Stimulated activated CD4-positive, alpha-beta T cell treated with anti-CD3 and anti-CD28 coated beads, TNF-alpha, amount 100 ng/mL, for 48 hours (primary cell): Measurements from ENCODE around the gene ZNF470.

Experiments
- DNase-seq, 3 donors: peaks; one replicate each; pipeline ENCODE4 v3.0.0-alpha.2; 2020; ENCODE audit warnings: low read depth in 3 of 3

The ZNF470 gene

GRCh38 chr19:56608274-56608964 is 41.2 kb downstream of the ZNF470 start:
- DNase-seq = no peak

GRCh38 chr19:56611288-56611687 is 44.0 kb downstream of the ZNF470 start:
- no peak for DNase-seq

- no peak for DNase-seq
These were observed 45.5 kb downstream of the ZNF470 start for GRCh38 chr19:56612737-56613136.

- no peak for DNase-seq
These were observed 46.4 kb downstream of the ZNF470 start for GRCh38 chr19:56613639-56614038.

GRCh38 chr19:56617531-56617930 is 50.3 kb downstream of the ZNF470 start:
- no peak for DNase-seq

GRCh38 chr19:56619121-56619520 is 51.9 kb downstream of the ZNF470 start:
- no peak for DNase-seq

- DNase-seq = no peak
These were observed 55.1 kb downstream of the ZNF470 start for GRCh38 chr19:56622374-56622773.

GRCh38 chr19:56623006-56623405 is 55.7 kb downstream of the ZNF470 start:
- DNase-seq = no peak

- DNase-seq = no peak
These were observed 58.4 kb downstream of the ZNF470 start for GRCh38 chr19:56625708-56626107.

GRCh38 chr19:56633021-56633420 is 65.8 kb downstream of the ZNF470 start:
- no peak for DNase-seq

GRCh38 chr19:56637976-56638555 is 70.8 kb downstream of the ZNF470 start:
- peak; percentile 7 to 33 (median 19) for DNase-seq
